AG04449 (cell line): ENCODE measurements around the gene PTPRM.

Source experiments
- CTCF ChIA-PET: fragments of 350-600 bp; formaldehyde crosslinking; extraction: SDS; loops from one replicate; lab custom pipeline; 2021; ENCODE audit warnings: antibody characterized with exemption; lab: Yijun Ruan, JAX
- POLR2A ChIA-PET: fragments of 400-600, 350-600 bp; formaldehyde crosslinking; extraction: SDS; loops from one replicate; lab custom pipeline; 2020; ENCODE audit warnings: antibody characterized with exemption, inconsistent platforms; lab: Yijun Ruan, JAX
- DNase-seq: peaks from one replicate; pipeline ENCODE4 v3.0.0-alpha.2; 2010; ENCODE audit warnings: low read depth, low spot score
- H3K4me3 ChIP-seq: 2 replicates; pipeline ENCODE4 v1.5.1; 2011; ENCODE audit warnings: low read depth, mild to moderate bottlenecking, control low read depth, low read length
- TF ChIP-seq, protein P1 (sequence below): IDR thresholded peaks from one replicate; pipeline ENCODE4 v1.5.1; 2011; ENCODE audit warnings: mild to moderate bottlenecking, moderate library complexity, low read length, control low read depth, inconsistent platforms; ENCODE audit not compliant: insufficient read depth; ENCODE audit errors: missing control alignments

Gene PTPRM

DNA sequence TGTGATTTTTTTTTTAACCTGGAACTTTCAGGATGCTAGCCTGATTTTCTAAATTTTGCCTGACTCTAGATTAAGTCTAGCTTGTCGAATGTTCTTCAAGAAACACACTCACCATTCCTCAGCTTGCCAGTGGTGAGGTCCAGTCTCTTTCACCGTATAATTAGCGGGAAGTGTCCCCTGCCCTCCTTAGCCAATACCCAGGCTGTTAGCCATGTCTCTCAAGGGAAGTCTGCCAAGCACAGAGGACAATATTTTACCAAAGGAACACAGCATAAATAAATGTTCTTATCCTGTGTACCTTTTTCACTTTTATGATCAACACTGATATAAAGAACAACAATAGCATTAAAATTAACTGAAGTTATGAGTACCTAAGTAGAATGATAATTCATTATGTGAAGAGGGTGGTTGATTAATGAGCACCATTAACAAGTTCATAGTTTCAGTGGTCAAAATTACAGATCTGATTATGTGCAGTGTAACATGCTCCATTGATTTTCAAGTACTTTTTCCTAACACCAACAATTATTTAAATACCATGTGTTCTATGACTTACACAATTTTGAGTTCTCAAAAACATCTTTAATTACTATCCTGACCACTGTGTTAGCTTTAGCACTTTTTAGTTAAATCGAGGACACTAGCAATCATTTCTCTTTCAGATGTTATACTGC lies 596.3 kb downstream of the PTPRM start:
- ChIA-PET CTCF (no interaction called here), POLR2A (no interaction called here)
- DNase-seq, result no peak
- TF ChIP-seq, protein P1, sequence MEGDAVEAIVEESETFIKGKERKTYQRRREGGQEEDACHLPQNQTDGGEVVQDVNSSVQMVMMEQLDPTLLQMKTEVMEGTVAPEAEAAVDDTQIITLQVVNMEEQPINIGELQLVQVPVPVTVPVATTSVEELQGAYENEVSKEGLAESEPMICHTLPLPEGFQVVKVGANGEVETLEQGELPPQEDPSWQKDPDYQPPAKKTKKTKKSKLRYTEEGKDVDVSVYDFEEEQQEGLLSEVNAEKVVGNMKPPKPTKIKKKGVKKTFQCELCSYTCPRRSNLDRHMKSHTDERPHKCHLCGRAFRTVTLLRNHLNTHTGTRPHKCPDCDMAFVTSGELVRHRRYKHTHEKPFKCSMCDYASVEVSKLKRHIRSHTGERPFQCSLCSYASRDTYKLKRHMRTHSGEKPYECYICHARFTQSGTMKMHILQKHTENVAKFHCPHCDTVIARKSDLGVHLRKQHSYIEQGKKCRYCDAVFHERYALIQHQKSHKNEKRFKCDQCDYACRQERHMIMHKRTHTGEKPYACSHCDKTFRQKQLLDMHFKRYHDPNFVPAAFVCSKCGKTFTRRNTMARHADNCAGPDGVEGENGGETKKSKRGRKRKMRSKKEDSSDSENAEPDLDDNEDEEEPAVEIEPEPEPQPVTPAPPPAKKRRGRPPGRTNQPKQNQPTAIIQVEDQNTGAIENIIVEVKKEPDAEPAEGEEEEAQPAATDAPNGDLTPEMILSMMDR, result no peak
- H3K4me3 ChIP-seq, result no peak overlapping the region

DNA sequence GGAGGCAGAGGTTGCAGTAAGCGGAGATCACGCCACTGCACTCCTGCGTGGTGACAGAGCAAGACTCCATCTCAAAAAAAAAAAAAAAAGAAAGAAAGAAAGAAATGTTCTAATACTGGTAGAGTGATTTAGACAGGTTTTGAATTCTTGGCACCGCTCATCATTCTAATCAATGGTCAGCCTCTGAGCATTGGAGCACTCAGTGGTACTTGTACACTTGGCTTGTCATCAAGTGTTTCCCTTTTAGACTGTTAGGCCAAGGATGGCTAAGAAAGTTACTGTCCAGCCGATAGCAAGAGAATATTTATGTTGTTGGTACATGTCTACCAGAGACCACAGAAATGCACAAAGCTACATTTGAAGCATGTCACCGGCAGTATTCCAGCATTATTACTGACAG lies 598.0 kb downstream of the PTPRM start:
- TF ChIP-seq, protein P1, result no peak
- no peak overlapping the region for H3K4me3 ChIP-seq
- POLR2A ChIA-PET, result no interaction called here
- DNase-seq, result no peak
- CTCF ChIA-PET, result no interaction called here

DNA sequence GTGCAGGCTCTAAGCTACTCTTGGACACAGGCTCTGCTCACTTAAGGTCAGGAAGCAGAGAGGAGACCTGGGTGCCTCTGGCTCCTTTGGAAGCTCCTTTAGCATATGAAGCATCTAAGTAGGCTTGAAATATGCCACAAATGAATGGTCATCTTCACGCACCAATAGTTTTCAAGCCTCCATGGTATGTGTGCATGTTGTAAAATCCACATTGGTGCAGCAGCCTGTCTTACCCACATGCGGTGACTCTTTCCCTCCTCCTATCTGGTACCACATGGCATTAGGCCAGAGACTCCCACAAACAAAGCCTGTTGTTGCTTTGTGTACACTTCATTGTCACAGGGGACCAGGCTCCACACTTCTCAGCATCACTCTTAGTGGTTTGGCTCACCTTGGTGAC lies 599.9 kb downstream of the PTPRM start:
- H3K4me3 ChIP-seq, result no peak overlapping the region
- TF ChIP-seq, protein P1, result no peak
- CTCF ChIA-PET, result interaction anchor here (1.1 kb wide), 1 partner anchor 10 kb away, joined by 4 read pairs; no protein-coding TSS in a partner anchor
- DNase-seq, result no peak
- POLR2A ChIA-PET, result no interaction called here

DNA sequence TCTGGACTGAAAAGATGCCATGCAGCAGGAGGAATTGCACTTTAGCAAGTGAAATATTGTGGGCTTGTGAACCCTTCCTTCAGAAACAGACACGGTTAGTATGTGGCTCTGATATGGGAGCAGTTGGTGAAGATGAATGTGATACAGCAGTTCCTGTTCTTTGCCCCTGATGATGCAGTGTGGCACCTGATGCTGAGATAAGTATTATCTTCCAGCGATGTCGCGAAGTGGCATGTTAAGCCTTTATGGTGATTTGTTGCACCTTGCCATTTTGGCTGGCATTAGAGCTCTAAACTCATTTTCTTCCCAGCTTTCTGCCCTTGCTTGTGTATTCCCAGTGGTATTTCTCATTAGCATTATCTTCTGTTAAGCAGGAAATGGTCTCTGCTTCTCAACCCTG lies 600.6 kb downstream of the PTPRM start:
- ChIA-PET POLR2A (no interaction called here), CTCF (no interaction called here)
- TF ChIP-seq, protein P1, result no peak
- no peak overlapping the region for H3K4me3 ChIP-seq
- DNase-seq, result no peak

DNA sequence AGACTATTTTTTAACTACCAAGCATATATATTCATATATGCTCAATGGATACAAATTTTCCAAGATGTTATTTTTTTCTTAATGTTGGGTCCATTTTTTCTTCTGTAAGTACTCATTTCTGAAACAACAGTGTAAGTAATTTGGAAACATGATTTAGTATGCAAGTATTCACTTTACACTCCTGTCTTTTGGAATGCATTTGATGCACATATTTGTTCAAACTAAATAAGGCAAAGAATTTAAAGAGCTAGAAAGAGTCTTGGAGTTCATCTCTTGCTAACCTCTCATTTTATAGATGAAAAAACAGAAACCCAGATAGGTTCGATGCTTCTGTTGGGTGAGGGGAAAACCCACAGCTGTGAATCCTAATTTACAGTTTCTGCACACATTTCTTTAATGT lies 602.6 kb downstream of the PTPRM start:
- TF ChIP-seq, protein P1, result no peak
- no peak overlapping the region for H3K4me3 ChIP-seq
- POLR2A ChIA-PET, result no interaction called here
- DNase-seq, result no peak
- CTCF ChIA-PET, result no interaction called here

DNA sequence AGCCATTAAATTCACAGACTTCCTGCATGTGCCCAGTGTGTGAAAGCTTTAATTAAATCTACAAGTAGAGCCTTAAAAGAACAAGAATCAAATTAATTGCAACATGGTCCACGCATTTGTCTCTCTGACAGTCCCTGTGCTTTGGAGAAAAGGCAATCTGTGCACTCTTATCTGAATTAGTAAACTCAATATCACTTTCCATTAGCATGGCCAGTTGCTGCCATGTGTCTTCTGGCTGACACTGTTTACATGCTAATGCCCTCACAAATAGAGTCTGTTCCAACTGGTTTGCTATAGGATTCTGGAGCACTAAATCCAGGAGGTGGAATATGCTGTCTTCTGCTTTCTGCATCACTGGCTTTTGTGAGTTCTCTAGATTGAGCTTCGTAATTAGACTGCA lies 607.7 kb downstream of the PTPRM start:
- H3K4me3 ChIP-seq, result no peak overlapping the region
- no peak for DNase-seq
- CTCF ChIA-PET, result interaction anchor here (1.4 kb wide), 1 partner anchor 385 kb away, joined by 3 read pairs; no protein-coding TSS in a partner anchor
- TF ChIP-seq, protein P1, result no peak
- POLR2A ChIA-PET, result no interaction called here
